Ovary (tissue), 9 donors: ENCODE measurements around the gene MBOAT2. TPM values are rescaled to one million over a fixed set of nuclear protein-coding genes. Genes with fewer than 3 reads are reported as not detected.

Source experiments
- DNase-seq, 5 donors: peaks; one replicate each; pipeline ENCODE4 v3.0.0-alpha.2; 2019 to 2020
- H3K27ac ChIP-seq, 2 donors: fragments of 200-600 bp; one replicate each; pipeline versions ENCODE4 v1.5.1 to v1.8.0; 2019 to 2022
- H3K27me3 ChIP-seq: fragments of 200-600 bp; one replicate; pipeline ENCODE4 v1.8.0; 2022
- H3K36me3 ChIP-seq: fragments of 200-600 bp; sonication (generic); one replicate; pipeline ENCODE4 v1.5.1; 2019
- H3K4me1 ChIP-seq: one replicate; pipeline ENCODE4 v1.8.1; 2013; ENCODE audit warnings: mild to moderate bottlenecking, moderate library complexity; ENCODE audit not compliant: insufficient read depth
- H3K4me3 ChIP-seq: fragments of 200-600 bp; sonication (generic); one replicate; pipeline ENCODE4 v1.5.1; 2017
- H3K9me3 ChIP-seq, 2 donors: fragments of 200-600 bp in 1 of 2; sonication (generic) in 1 of 2; one replicate each; pipeline versions ENCODE4 v1.5.1 to v1.8.1; 2013 to 2019; ENCODE audit warnings: mild to moderate bottlenecking in 1 of 2, moderate library complexity in 1 of 2
- EP300 ChIP-seq: sonication (generic); formaldehyde crosslinking; IDR thresholded peaks from one replicate; pipeline ENCODE4 v1.6.1; 2017; ENCODE audit warnings: antibody characterized with exemption
- POLR2A ChIP-seq: fragments of 450-650 bp; IDR thresholded peaks from one replicate; pipeline ENCODE4 v1.6.1; 2017; ENCODE audit warnings: antibody characterized with exemption, mild to moderate bottlenecking, moderate library complexity
- WGBS, 3 donors: extraction: QIAGEN DNeasy Blood & Tissue Kit in 1 of 3; methylation state at CpG; one replicate each; pipeline versions ENCODE4 v1.1.5 to v1.1.7; 2013 to 2017; 5-methylcytosine and 5-hydroxymethylcytosine counted together
- intact Hi-C, 4 donors: fragments of 100-400 bp; cut with DNase I; formaldehyde crosslinking; loops; one replicate each; pipeline versions ENCODE4 v1.11.0 to v1.15.1; 2022 to 2023
- polyA plus RNA-seq, 2 donors: library from polyadenylated mRNA; stranded (reverse); fragments of 200-250 nt in 1 of 2; fragments of 350-450 nt in 1 of 2; fragmentation: Illumina TruSeq in 1 of 2; extraction: RNeasy Lipid Tissue Mini Kit (QIAGEN cat#74804) in 1 of 2; gene quantifications; one replicate each; pipeline ENCODE4 v1.2.3, GENCODE V29; 2013 to 2014
- total RNA-seq, 7 donors: library from RNA; depleted of rRNA in 2 of 7; stranded (reverse); fragments of >200 nt in 2 of 7; fragmentation: NEBNext Ultra II Directional in 3 of 7; extraction: Animal tissue kit (Norgen Biotek cat#: 25700) in 3 of 7; gene quantifications; one replicate each; pipeline versions ENCODE4 v1.1.0 to v1.2.4, GENCODE V29; 2016 to 2023
- TF ChIP-seq, protein P1 (sequence below), 3 donors: fragments of 450-650 bp in 2 of 3; fragments of 200-600 bp in 1 of 3; IDR thresholded peaks; one replicate each; pipeline versions ENCODE4 v1.5.1 to v1.8.0; 2016 to 2022; ENCODE audit warnings: antibody characterized with exemption in 3 of 3, mild to moderate bottlenecking in 1 of 3
- donor health status: DM: no; HTN: no; CAD: no; lungs with moderate emphysema.
- donor health status: DM: no; HTN: no; CAD: no.
- donor health status: Bipolar disorder and iron deficiency.
- donor health status: DM: yes; HTN: yes; CAD: no.
- donor health status: DM: no; HTN: no; CAD: no.
- donor health status: DM: yes; HTN: yes; CAD: no.

Gene MBOAT2
- total and polyA plus RNA-seq, 9 donors: 8.4 to 51.0 (median 24.5) TPM

DNA sequence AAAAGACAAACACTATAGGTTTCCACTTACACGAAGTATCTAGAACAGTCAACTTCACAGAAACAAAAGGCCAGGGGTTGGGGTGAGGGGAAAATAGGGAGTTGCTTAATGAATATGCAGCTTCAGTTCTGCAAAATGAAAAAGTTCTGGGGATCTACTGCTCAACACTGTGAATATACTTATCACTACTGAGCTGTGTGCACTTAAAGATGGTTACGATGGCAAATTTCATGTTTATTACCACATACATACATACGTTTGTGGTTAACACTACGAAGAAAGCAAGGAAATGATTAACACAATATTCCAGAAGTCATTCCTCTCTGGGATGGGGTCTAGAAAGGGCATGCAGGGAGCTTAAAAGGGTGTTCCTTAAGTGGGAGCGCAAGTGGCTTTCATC is 19.3 kb downstream of the MBOAT2 start:
- no peak overlapping the region for H3K27ac ChIP-seq
- TF ChIP-seq, protein P1, sequence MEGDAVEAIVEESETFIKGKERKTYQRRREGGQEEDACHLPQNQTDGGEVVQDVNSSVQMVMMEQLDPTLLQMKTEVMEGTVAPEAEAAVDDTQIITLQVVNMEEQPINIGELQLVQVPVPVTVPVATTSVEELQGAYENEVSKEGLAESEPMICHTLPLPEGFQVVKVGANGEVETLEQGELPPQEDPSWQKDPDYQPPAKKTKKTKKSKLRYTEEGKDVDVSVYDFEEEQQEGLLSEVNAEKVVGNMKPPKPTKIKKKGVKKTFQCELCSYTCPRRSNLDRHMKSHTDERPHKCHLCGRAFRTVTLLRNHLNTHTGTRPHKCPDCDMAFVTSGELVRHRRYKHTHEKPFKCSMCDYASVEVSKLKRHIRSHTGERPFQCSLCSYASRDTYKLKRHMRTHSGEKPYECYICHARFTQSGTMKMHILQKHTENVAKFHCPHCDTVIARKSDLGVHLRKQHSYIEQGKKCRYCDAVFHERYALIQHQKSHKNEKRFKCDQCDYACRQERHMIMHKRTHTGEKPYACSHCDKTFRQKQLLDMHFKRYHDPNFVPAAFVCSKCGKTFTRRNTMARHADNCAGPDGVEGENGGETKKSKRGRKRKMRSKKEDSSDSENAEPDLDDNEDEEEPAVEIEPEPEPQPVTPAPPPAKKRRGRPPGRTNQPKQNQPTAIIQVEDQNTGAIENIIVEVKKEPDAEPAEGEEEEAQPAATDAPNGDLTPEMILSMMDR (IDR thresholded peaks at IDR 0.05): no peak
- no peak for TF ChIP-seq POLR2A
- H3K27me3 ChIP-seq: no peaks in the 10 kb centered on the region
- DNase-seq: no peak
- intact Hi-C loops: no loop called here
- WGBS, 3 donors: 67 to 74% (median 72%) methylated on average over 5 of the region's 5 CpGs
- no peak overlapping the region for H3K4me3 ChIP-seq
- H3K9me3 ChIP-seq: no peaks in the 10 kb centered on the region
- no peaks in the 10 kb centered on the region for H3K36me3 ChIP-seq
- H3K4me1 ChIP-seq: peaks cover 2% of the 10 kb centered on the region

DNA sequence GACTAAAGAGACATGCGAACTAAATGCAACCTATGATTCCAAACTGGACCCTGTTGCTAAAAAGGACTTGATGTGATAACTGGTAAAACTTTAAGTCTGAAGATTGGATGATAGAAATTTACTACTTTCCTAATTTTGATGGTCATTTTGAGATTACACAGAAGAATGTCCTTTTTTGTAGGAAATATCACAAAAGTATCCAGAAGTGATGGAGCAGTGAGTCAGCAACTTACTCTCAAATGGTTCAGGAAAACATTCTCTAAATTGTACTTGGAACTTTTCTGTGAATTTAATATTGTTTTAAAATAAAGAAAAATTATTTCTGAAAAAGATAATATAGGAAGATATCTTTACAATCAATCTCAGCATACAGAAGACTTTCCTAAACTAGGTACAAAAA is 19.9 kb downstream of the MBOAT2 start:
- Histone ChIP-seq H3K36me3 (no peaks in the 10 kb centered on the region), H3K9me3 (no peaks in the 10 kb centered on the region), H3K27ac (no peak overlapping the region), H3K4me3 (no peak overlapping the region), H3K27me3 (no peaks in the 10 kb centered on the region), H3K4me1 (peaks cover 2% of the 10 kb centered on the region)
- intact Hi-C loops: no loop called here
- DNase-seq: no peak
- 92 to 99% (median 98%) methylated on average over 1 of the region's 1 CpG for WGBS, 3 donors
- TF ChIP-seq POLR2A (no peak), EP300 (no peak)
- TF ChIP-seq, protein P1 (IDR thresholded peaks at IDR 0.05): no peak

DNA sequence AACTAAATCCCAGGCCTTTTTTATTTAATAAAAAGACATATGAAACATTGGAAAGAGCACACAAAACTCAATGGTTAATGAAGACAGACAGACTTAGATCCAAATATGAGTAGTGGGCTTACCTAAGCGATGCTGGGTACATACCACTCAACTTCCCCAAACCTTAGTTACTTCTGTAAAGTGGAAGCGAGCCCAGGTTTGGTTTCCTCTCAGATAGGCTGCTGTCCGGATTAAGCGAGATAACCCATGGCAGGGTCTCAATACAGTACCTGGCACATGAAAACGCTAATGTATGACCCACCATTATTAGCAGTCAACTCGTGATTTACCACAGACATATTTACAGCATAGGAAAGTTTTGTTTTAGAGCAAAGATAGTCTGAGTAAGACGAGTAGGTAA is 21.6 kb downstream of the MBOAT2 start:
- TF ChIP-seq EP300: no peak
- TF ChIP-seq, protein P1 (IDR thresholded peaks at IDR 0.05): no peak
- TF ChIP-seq POLR2A: no peak
- Histone ChIP-seq H3K36me3 (no peaks in the 10 kb centered on the region), H3K4me3 (no peak overlapping the region), H3K27me3 (no peaks in the 10 kb centered on the region), H3K9me3 (no peaks in the 10 kb centered on the region), H3K4me1 (no peaks in the 10 kb centered on the region), H3K27ac (no peak overlapping the region)
- intact Hi-C loops: no loop called here
- WGBS, 3 donors: 93 to 95% (median 95%) methylated on average over 7 of the region's 7 CpGs
- no peak for DNase-seq

DNA sequence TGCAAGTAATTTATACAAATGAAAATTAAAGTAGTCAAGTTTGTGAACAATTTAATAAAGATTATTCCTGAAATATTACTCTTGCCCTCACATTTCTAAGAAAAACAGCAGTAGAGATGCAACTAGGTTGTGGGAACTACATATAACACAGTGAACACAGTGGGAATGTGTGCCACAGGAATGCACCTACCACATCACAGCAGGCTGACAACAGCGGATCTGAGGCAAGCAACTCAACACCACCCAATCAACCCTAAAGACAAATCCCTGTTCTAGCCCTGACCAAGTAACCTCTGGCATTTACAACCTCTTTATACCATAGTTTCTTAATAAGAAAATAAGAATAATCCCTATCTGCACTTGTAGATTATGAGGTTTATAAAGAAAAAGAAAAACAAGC is 23.4 kb downstream of the MBOAT2 start:
- Histone ChIP-seq H3K4me1 (no peaks in the 10 kb centered on the region), H3K27ac (no peak overlapping the region), H3K27me3 (no peaks in the 10 kb centered on the region), H3K9me3 (no peaks in the 10 kb centered on the region), H3K4me3 (no peak overlapping the region), H3K36me3 (no peaks in the 10 kb centered on the region)
- TF ChIP-seq, protein P1 (IDR thresholded peaks at IDR 0.05): no peak
- no peak for TF ChIP-seq EP300
- TF ChIP-seq POLR2A: no peak
- no peak for DNase-seq
- intact Hi-C loops: no loop called here
- WGBS, 3 donors: 89 to 95% (median 92%) methylated on average over 1 of the region's 1 CpG

DNA sequence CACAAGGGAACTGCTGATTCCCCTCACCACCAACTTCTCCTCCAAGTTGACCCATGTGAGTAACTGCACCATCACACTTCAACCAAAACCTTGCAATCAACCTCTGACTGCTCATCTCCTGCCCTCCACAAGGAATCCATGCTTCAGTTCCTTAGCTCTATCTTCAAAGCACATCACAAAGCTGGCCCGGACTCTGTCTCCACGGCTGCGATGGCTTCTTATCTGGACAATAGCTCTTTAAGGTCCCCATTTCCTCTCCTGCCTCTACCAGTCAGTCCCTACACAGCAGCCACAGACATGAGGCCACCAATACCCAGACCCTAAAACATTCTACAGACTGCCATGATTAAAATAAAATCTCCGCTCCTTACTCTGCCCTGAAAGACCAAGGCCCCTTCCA is 25.7 kb downstream of the MBOAT2 start:
- H3K9me3 ChIP-seq: no peaks in the 10 kb centered on the region
- WGBS, 3 donors: 96 to 97% (median 97%) methylated on average over 4 of the region's 4 CpGs
- no peaks in the 10 kb centered on the region for H3K27me3 ChIP-seq
- H3K36me3 ChIP-seq: no peaks in the 10 kb centered on the region
- H3K27ac ChIP-seq: no peak overlapping the region
- H3K4me1 ChIP-seq: no peaks in the 10 kb centered on the region
- TF ChIP-seq, protein P1 (IDR thresholded peaks at IDR 0.05): no peak
- TF ChIP-seq EP300 (no peak), POLR2A (no peak)
- no peak for DNase-seq
- intact Hi-C loops: no loop called here
- H3K4me3 ChIP-seq: no peak overlapping the region
